Liver (tissue), 9 donors: Measurements from ENCODE around the gene MMP2. TPM values are rescaled to one million over a fixed set of nuclear protein-coding genes. Genes with fewer than 3 reads are reported as not detected.

Source experiments
- DNase-seq: peaks from one replicate; pipeline ENCODE4 v3.0.0-alpha.2; 2017; ENCODE audit warnings: low spot score
- H3K27ac ChIP-seq, 2 donors: one replicate each; pipeline ENCODE4 v1.7.0; 2013; ENCODE audit warnings: inconsistent platforms in 2 of 2, low read length in 2 of 2, control low read depth in 1 of 2, low read depth in 1 of 2, mild to moderate bottlenecking in 1 of 2
- H3K27me3 ChIP-seq, 4 donors: one replicate each; pipeline versions ENCODE4 v1.6.1 to v1.7.0; 2013; ENCODE audit warnings: low read length in 3 of 4, inconsistent platforms in 1 of 4, mild to moderate bottlenecking in 1 of 4, moderate library complexity in 1 of 4; ENCODE audit not compliant: control insufficient read depth in 4 of 4, insufficient read depth in 4 of 4
- H3K36me3 ChIP-seq, 4 donors: one replicate each; pipeline versions ENCODE4 v1.6.1 to v1.7.0; 2013; ENCODE audit warnings: low read length in 3 of 4, mild to moderate bottlenecking in 3 of 4, low read depth in 1 of 4, moderate library complexity in 1 of 4; ENCODE audit not compliant: control insufficient read depth in 4 of 4, insufficient read depth in 3 of 4
- H3K4me1 ChIP-seq, 4 donors: one replicate each; pipeline versions ENCODE4 v1.6.1 to v1.7.0; 2013; ENCODE audit warnings: low read length in 3 of 4, mild to moderate bottlenecking in 3 of 4, moderate library complexity in 1 of 4; ENCODE audit not compliant: control insufficient read depth in 4 of 4, insufficient read depth in 4 of 4
- H3K4me3 ChIP-seq, 3 donors: one replicate each; pipeline versions ENCODE4 v1.6.1 to v1.7.0; 2013; ENCODE audit warnings: low read length in 3 of 3, control low read depth in 1 of 3, low read depth in 1 of 3, mild to moderate bottlenecking in 1 of 3
- H3K9ac ChIP-seq, 2 donors: one replicate each; pipeline ENCODE4 v1.7.0; 2013; ENCODE audit warnings: low read length in 2 of 2, mild to moderate bottlenecking in 2 of 2, moderate library complexity in 2 of 2, control low read depth in 1 of 2, low read depth in 1 of 2
- H3K9me3 ChIP-seq, 4 donors: one replicate each; pipeline versions ENCODE4 v1.6.1 to v1.7.0; 2013; ENCODE audit warnings: low read length in 3 of 4; ENCODE audit not compliant: control insufficient read depth in 4 of 4
- ATF3 ChIP-seq: IDR thresholded peaks from 2 replicates; pipeline ENCODE4 v1.6.1; 2016; ENCODE audit warnings: antibody characterized with exemption
- EGR1 ChIP-seq, 2 donors: IDR thresholded peaks; 2 replicates each; pipeline ENCODE4 v1.6.1; 2016 to 2018; ENCODE audit warnings: antibody characterized with exemption in 2 of 2, low read depth in 2 of 2
- FOXA1 ChIP-seq: IDR thresholded peaks from 2 replicates; pipeline ENCODE4 v1.6.1; 2016; ENCODE audit warnings: antibody characterized with exemption
- HNF4A ChIP-seq, 2 donors: conservative IDR thresholded peaks; 2 replicates each; pipeline ENCODE4 v1.6.1; 2016; ENCODE audit warnings: antibody characterized with exemption in 2 of 2, mild to moderate bottlenecking in 2 of 2
- HNF4G ChIP-seq: IDR thresholded peaks from 2 replicates; pipeline ENCODE4 v1.6.1; 2016; ENCODE audit warnings: antibody characterized with exemption
- JUND ChIP-seq, 2 donors: IDR thresholded peaks; 2 replicates each; pipeline ENCODE4 v1.6.1; 2016; ENCODE audit warnings: antibody characterized with exemption in 2 of 2
- RAD21 ChIP-seq, 2 donors: IDR thresholded peaks; 2 replicates each; pipeline ENCODE4 v1.6.1; 2016; ENCODE audit warnings: antibody characterized with exemption in 2 of 2, mild to moderate bottlenecking in 2 of 2
- REST ChIP-seq: IDR thresholded peaks from 2 replicates; pipeline ENCODE4 v1.6.1; 2016; ENCODE audit warnings: antibody characterized with exemption, mild to moderate bottlenecking
- RXRA ChIP-seq, 2 donors: IDR thresholded peaks; 2 replicates each; pipeline ENCODE4 v1.6.1; 2017 to 2018; ENCODE audit warnings: antibody characterized with exemption in 2 of 2, mild to moderate bottlenecking in 1 of 2
- SP1 ChIP-seq: IDR thresholded peaks from 2 replicates; pipeline ENCODE4 v1.6.1; 2018; ENCODE audit warnings: antibody characterized with exemption, mild to moderate bottlenecking
- TAF1 ChIP-seq: conservative IDR thresholded peaks from 2 replicates; pipeline ENCODE4 v1.6.1; 2016; ENCODE audit warnings: antibody characterized with exemption, mild to moderate bottlenecking
- YY1 ChIP-seq: IDR thresholded peaks from 2 replicates; pipeline ENCODE4 v1.6.1; 2016; ENCODE audit warnings: antibody characterized with exemption, mild to moderate bottlenecking
- WGBS: extraction: QIAGEN DNeasy Blood & Tissue Kit; methylation state at CpG from one replicate; pipeline ENCODE4 v1.1.7; 2013; 5-methylcytosine and 5-hydroxymethylcytosine counted together
- polyA plus RNA-seq, 2 donors: library from polyadenylated mRNA; stranded (reverse) in 1 of 2; unstranded in 1 of 2; fragments of 200-250 nt in 1 of 2; fragments of >200 nt in 1 of 2; fragmentation: Nextera tagmentation in 1 of 2; extraction: Ambion mirVana in 1 of 2; gene quantifications; one replicate each; pipeline versions ENCODE4 v1.2.1 to v1.2.3, GENCODE V29; 2013 to 2015
- total RNA-seq, 2 donors: library from RNA; depleted of rRNA; stranded (reverse); fragments of >200 nt; gene quantifications; one replicate each; pipeline ENCODE4 v1.2.3, GENCODE V29; 2014
- TF ChIP-seq, protein P1 (sequence below): IDR thresholded peaks from 2 replicates; pipeline ENCODE4 v1.6.1; 2016; ENCODE audit warnings: antibody characterized with exemption
- TF ChIP-seq, protein P2 (sequence below): IDR thresholded peaks from 2 replicates; pipeline ENCODE4 v1.6.1; 2016; ENCODE audit warnings: antibody characterized with exemption
- TF ChIP-seq, protein P3 (sequence below): fragments of 150-350 bp; IDR thresholded peaks from 2 replicates; pipeline ENCODE4 v1.5.1; 2017; ENCODE audit warnings: improper control_type of control experiment, low read depth, low read length; ENCODE audit not compliant: missing input control
- donor health status: healthy.
- donor health status: healthy.
- donor health status: healthy.
- donor health status: healthy.
- donor health status: healthy.

The MMP2 gene
- total and polyA plus RNA-seq, 4 donors = 2.8 to 6.3 (median 5.3) TPM

GRCh38 chr16:55469821-55470532 lies 9.0 kb upstream of the MMP2 start:
- Histone ChIP-seq H3K4me1 (peaks cover 0 to 4% (median 0%) of the 10 kb centered on the region in 4 donors), H3K4me3 (no peak overlapping the region), H3K27ac (no peak overlapping the region), H3K9ac (no peak overlapping the region), H3K9me3 (no peaks in the 10 kb centered on the region), H3K36me3 (no peaks in the 10 kb centered on the region), H3K27me3 (no peaks in the 10 kb centered on the region)
- no peak for DNase-seq
- 88% methylated on average over 9 of the region's 9 CpGs for WGBS
- TF ChIP-seq HNF4A (conservative IDR thresholded peaks at IDR 0.05) (no peak), SP1 (no peak), TAF1 (no peak), FOXA1 (no peak), JUND (IDR thresholded peaks at IDR 0.05) (no peak), ATF3 (no peak), HNF4G (no peak), EGR1 (IDR thresholded peaks at IDR 0.05; ENCODE audit: low read depth in 2 of 2) (no peak), YY1 (no peak), RAD21 (IDR thresholded peaks at IDR 0.05) (no peak), RXRA (IDR thresholded peaks at IDR 0.05) (no peak), REST (no peak)
- TF ChIP-seq, protein P1, sequence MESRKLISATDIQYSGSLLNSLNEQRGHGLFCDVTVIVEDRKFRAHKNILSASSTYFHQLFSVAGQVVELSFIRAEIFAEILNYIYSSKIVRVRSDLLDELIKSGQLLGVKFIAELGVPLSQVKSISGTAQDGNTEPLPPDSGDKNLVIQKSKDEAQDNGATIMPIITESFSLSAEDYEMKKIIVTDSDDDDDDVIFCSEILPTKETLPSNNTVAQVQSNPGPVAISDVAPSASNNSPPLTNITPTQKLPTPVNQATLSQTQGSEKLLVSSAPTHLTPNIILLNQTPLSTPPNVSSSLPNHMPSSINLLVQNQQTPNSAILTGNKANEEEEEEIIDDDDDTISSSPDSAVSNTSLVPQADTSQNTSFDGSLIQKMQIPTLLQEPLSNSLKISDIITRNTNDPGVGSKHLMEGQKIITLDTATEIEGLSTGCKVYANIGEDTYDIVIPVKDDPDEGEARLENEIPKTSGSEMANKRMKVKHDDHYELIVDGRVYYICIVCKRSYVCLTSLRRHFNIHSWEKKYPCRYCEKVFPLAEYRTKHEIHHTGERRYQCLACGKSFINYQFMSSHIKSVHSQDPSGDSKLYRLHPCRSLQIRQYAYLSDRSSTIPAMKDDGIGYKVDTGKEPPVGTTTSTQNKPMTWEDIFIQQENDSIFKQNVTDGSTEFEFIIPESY = no peak
- TF ChIP-seq, protein P2, sequence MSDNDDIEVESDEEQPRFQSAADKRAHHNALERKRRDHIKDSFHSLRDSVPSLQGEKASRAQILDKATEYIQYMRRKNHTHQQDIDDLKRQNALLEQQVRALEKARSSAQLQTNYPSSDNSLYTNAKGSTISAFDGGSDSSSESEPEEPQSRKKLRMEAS = no peak
- TF ChIP-seq, protein P3, sequence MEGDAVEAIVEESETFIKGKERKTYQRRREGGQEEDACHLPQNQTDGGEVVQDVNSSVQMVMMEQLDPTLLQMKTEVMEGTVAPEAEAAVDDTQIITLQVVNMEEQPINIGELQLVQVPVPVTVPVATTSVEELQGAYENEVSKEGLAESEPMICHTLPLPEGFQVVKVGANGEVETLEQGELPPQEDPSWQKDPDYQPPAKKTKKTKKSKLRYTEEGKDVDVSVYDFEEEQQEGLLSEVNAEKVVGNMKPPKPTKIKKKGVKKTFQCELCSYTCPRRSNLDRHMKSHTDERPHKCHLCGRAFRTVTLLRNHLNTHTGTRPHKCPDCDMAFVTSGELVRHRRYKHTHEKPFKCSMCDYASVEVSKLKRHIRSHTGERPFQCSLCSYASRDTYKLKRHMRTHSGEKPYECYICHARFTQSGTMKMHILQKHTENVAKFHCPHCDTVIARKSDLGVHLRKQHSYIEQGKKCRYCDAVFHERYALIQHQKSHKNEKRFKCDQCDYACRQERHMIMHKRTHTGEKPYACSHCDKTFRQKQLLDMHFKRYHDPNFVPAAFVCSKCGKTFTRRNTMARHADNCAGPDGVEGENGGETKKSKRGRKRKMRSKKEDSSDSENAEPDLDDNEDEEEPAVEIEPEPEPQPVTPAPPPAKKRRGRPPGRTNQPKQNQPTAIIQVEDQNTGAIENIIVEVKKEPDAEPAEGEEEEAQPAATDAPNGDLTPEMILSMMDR = no peak
